HepG2 (cell line): ENCODE measurements around the gene GPR137. TPM values are rescaled to one million over a fixed set of nuclear protein-coding genes. Genes with fewer than 3 reads are reported as not detected.

ENCODE experiments used
- ARID5B ChIP-seq: IDR thresholded peaks from 2 replicates; pipeline ENCODE4 v1.4.0; 2020; ENCODE audit warnings: mild to moderate bottlenecking, missing genetic modification reagents
- GPN1 ChIP-seq: sonication (generic); formaldehyde crosslinking; IDR thresholded peaks from 2 replicates; pipeline ENCODE4 v1.5.1; 2020; ENCODE audit warnings: missing genetic modification reagents, borderline replicate concordance
- GRHL1 ChIP-seq: sonication (generic); formaldehyde crosslinking; conservative IDR thresholded peaks from 2 replicates; pipeline ENCODE4 v1.8.0; 2022; ENCODE audit warnings: missing genetic modification reagents
- NFE2 ChIP-seq: sonication (generic); formaldehyde crosslinking; IDR thresholded peaks from 2 replicates; pipeline ENCODE4 v1.4.0; 2020; ENCODE audit warnings: missing genetic modification reagents
- SMARCC2 ChIP-seq: fragments of 450-650 bp; IDR thresholded peaks from 2 replicates; pipeline ENCODE4 v1.6.1; 2017; ENCODE audit warnings: antibody characterized with exemption, mild to moderate bottlenecking
- USF2 ChIP-seq, 2 experiments: sonication (generic) in 1 of 2; formaldehyde crosslinking in 1 of 2; IDR thresholded peaks; 2 replicates each; pipeline versions ENCODE4 v1.5.1 to v1.6.1; 2011 to 2020; ENCODE audit warnings: borderline replicate concordance in 1 of 2, low read depth in 1 of 2, low read length in 1 of 2, mild to moderate bottlenecking in 1 of 2, missing genetic modification reagents in 1 of 2, moderate library complexity in 1 of 2
- ZNF235 ChIP-seq: sonication (generic); formaldehyde crosslinking; IDR thresholded peaks from 2 replicates; pipeline ENCODE4 v1.8.1; 2023; ENCODE audit warnings: mild to moderate bottlenecking, missing genetic modification reagents, borderline replicate concordance
- ZNF264 ChIP-seq: sonication (generic); formaldehyde crosslinking; IDR thresholded peaks from 2 replicates; pipeline ENCODE4 v1.4.0; 2020; ENCODE audit warnings: missing genetic modification reagents
- ZNF275 ChIP-seq: sonication (generic); formaldehyde crosslinking; IDR thresholded peaks from 2 replicates; pipeline ENCODE4 v1.8.0; 2022; ENCODE audit warnings: missing genetic modification reagents, mild to moderate bottlenecking, inconsistent platforms, borderline replicate concordance
- ZNF3 ChIP-seq: IDR thresholded peaks from 2 replicates; pipeline ENCODE4 v1.7.0; 2017; ENCODE audit warnings: inconsistent platforms
- ZNF512B ChIP-seq: sonication (generic); formaldehyde crosslinking; IDR thresholded peaks from 2 replicates; pipeline ENCODE4 v1.5.1; 2020; ENCODE audit warnings: missing genetic modification reagents, mild to moderate bottlenecking, borderline replicate concordance
- ZNF607 ChIP-seq: sonication (generic); formaldehyde crosslinking; IDR thresholded peaks from 2 replicates; pipeline ENCODE4 v1.5.1; 2020; ENCODE audit warnings: missing genetic modification reagents, mild to moderate bottlenecking, borderline replicate concordance
- polyA plus RNA-seq, 8 experiments: library from polyadenylated mRNA; depleted of rRNA in 3 of 8; stranded (reverse) in 7 of 8; unstranded in 1 of 8; fragments of >200 nt; fragmentation: Illumina TruSeq in 4 of 8; extraction: Trizol in 4 of 8; gene quantifications; 2 replicates each; pipeline versions ENCODE4 v1.2.1 to v1.2.3, GENCODE V29; 2011 to 2016; ENCODE audit warnings: low read depth in 4 of 8, missing spikeins in 1 of 8, mixed read lengths in 1 of 8; ENCODE audit not compliant: insufficient read depth in 1 of 8
- total RNA-seq, 5 experiments: library from RNA; depleted of rRNA; stranded (reverse); fragments of >200 nt; fragmentation: Illumina TruSeq; extraction: Trizol; gene quantifications; 2 replicates each; pipeline ENCODE4 v1.2.3, GENCODE V29; 2016; ENCODE audit warnings: low read depth in 1 of 5

The GPR137 gene
- total and polyA plus RNA-seq, 2 of the 13 experiments (the other 11 are each of a cell fraction or from before 2014, with no cell fraction given) = 8.5 to 13.2 TPM

- TF ChIP-seq ZNF512B (CRISPR knock-in tag) = no peak
- no peak for TF ChIP-seq NFE2 (CRISPR knock-in tag)
- TF ChIP-seq ZNF3 = no peak
- peak; percentile 77; the same call in 1 of the 2 replicates for TF ChIP-seq ZNF264 (CRISPR knock-in tag)
- no peak for TF ChIP-seq USF2 (IDR thresholded peaks at IDR 0.05; ENCODE audit: low read depth, low read length)
- no peak for TF ChIP-seq USF2 (CRISPR knock-in tag; IDR thresholded peaks at IDR 0.05; ENCODE audit: borderline replicate concordance)
- peak; percentile 79 for TF ChIP-seq ZNF607 (CRISPR knock-in tag)
- TF ChIP-seq GPN1 (CRISPR knock-in tag) = no peak
- no peak for TF ChIP-seq SMARCC2
- no peak for TF ChIP-seq ZNF235 (CRISPR knock-in tag)
- TF ChIP-seq ARID5B (CRISPR knock-in tag) = 0 out of 2 replicates have a peak, but pooled peaks have one; percentile 17
- no peak for TF ChIP-seq GRHL1 (CRISPR knock-in tag)
- peak; percentile 36; the same call in 1 of the 2 replicates for TF ChIP-seq ZNF275 (CRISPR knock-in tag)
These were observed 45.0 kb upstream of the GPR137 start, which contains the start of gene FKBP2 (continued) for GRCh38 chr11:64240435-64241240.
